Esophagus squamous epithelium (tissue), 4 donors: ENCODE data around the gene CA10.

Experiments used
- CTCF ChIP-seq, 6 experiments: fragments of 450-650 bp in 4 of 6; fragments of 200-600 bp in 2 of 6; sonication (generic) in 2 of 6; IDR thresholded peaks; one replicate each; pipeline ENCODE4 v1.5.1; 2016 to 2019; ENCODE audit warnings: antibody characterized with exemption in 6 of 6, mild to moderate bottlenecking in 4 of 6, moderate library complexity in 4 of 6
- POLR2A ChIP-seq, 4 donors: fragments of 450-650 bp; IDR thresholded peaks; one replicate each; pipeline ENCODE4 v1.6.1; 2017; ENCODE audit warnings: antibody characterized with exemption in 4 of 4, mild to moderate bottlenecking in 4 of 4, moderate library complexity in 3 of 4

DNA sequence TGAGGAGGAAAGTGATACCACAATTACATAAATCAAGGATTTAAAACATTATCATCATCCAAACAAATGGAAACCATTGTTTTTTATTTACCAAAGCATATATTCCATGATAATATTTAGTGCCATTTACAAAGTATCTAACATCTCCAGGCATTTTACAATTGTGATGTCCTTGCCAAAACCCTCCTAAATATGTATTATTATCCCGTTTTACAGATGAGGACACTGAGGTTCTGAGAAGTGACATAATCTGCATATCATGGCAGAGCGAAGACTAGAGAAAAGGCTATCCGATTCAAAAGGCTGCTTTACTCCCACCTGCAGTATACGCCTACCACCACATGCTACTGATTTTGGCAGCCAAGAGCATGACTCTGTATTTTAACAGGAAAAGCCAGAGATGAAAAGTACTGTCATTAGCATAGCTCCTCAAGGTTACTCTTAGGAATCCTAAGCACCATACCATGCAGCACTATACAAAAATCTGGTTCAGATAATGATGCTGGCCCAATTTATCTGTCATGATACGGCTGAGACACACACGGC lies 301.4 kb downstream of the CA10 start:
- no peak for TF ChIP-seq CTCF (IDR thresholded peaks at IDR 0.05)
- TF ChIP-seq POLR2A (IDR thresholded peaks at IDR 0.05): no peak
